Fibroblast of lung (primary cell): Measurements from ENCODE around the gene CLEC16A. TPM values are rescaled to one million over a fixed set of nuclear protein-coding genes. Genes with fewer than 3 reads are reported as not detected.

Experiments used
- DNase-seq, 2 donors: peaks; one replicate each; pipeline versions ENCODE4 v3.0.0 to v3.0.0-alpha.2; 2010; ENCODE audit warnings: low read depth in 2 of 2
- H2AFZ ChIP-seq: 2 replicates; pipeline ENCODE4 v1.5.1; 2012; ENCODE audit warnings: low read length, control low read depth, inconsistent platforms
- H3K27ac ChIP-seq: 2 replicates; pipeline ENCODE4 v1.5.1; 2011; ENCODE audit warnings: low read length, control low read depth; ENCODE audit not compliant: insufficient read depth
- H3K27me3 ChIP-seq: 2 replicates; pipeline ENCODE4 v1.5.1; 2011; ENCODE audit warnings: mild to moderate bottlenecking, low read length; ENCODE audit not compliant: control insufficient read depth, insufficient read depth
- H3K36me3 ChIP-seq: 2 replicates; pipeline ENCODE4 v1.5.1; 2011; ENCODE audit warnings: low read length; ENCODE audit not compliant: control insufficient read depth, insufficient read depth
- H3K4me1 ChIP-seq: 2 replicates; pipeline ENCODE4 v1.5.1; 2011; ENCODE audit warnings: low read length; ENCODE audit not compliant: control insufficient read depth, insufficient read depth; ENCODE audit errors: extremely low read depth
- H3K4me2 ChIP-seq: 2 replicates; pipeline ENCODE4 v1.5.1; 2011; ENCODE audit warnings: low read length, control low read depth; ENCODE audit not compliant: insufficient read depth; ENCODE audit errors: extremely low read depth
- H3K4me3 ChIP-seq, 4 experiments: fragments of 200-600 bp in 1 of 4; sonication (generic) in 1 of 4; replicated peaks in 1 of 4; 2 replicates each; pipeline ENCODE4 v1.5.1; 2011 to 2016; ENCODE audit warnings: low read length in 4 of 4, low read depth in 3 of 4, mild to moderate bottlenecking in 3 of 4, control low read depth in 2 of 4, inconsistent platforms in 1 of 4, mixed read lengths in 1 of 4; ENCODE audit not compliant: insufficient read depth in 1 of 4; ENCODE audit errors: control extremely low read depth in 1 of 4
- H3K79me2 ChIP-seq: 2 replicates; pipeline ENCODE4 v1.5.1; 2012; ENCODE audit warnings: mild to moderate bottlenecking, low read length, inconsistent platforms; ENCODE audit not compliant: control insufficient read depth, insufficient read depth
- H3K9ac ChIP-seq: 2 replicates; pipeline ENCODE4 v1.5.1; 2011; ENCODE audit warnings: mild to moderate bottlenecking, low read length, control low read depth; ENCODE audit not compliant: insufficient read depth
- H3K9me3 ChIP-seq: 2 replicates; pipeline ENCODE4 v1.5.1; 2012; ENCODE audit warnings: low read depth, low read length; ENCODE audit not compliant: control insufficient read depth, insufficient read depth
- H4K20me1 ChIP-seq: 2 replicates; pipeline ENCODE4 v1.5.1; 2011; ENCODE audit warnings: low read length; ENCODE audit not compliant: control insufficient read depth, insufficient read depth; ENCODE audit errors: extremely low read depth
- EZH2 ChIP-seq: IDR thresholded peaks from 2 replicates; pipeline ENCODE4 v1.5.1; 2012; ENCODE audit warnings: low read length, control low read depth, mild to moderate bottlenecking; ENCODE audit errors: missing control alignments
- polyA plus RNA-seq, 2 donors: library from polyadenylated mRNA; depleted of rRNA in 1 of 2; stranded (reverse) in 1 of 2; unstranded in 1 of 2; fragments of >200 nt; gene quantifications; 2 replicates each; pipeline ENCODE4 v1.2.1, GENCODE V29; 2011 to 2012; ENCODE audit warnings: missing spikeins in 1 of 2
- total RNA-seq: library from RNA; depleted of rRNA; stranded (reverse); fragments of >200 nt; gene quantifications from 2 replicates; pipeline ENCODE4 v1.2.1, GENCODE V29; 2014
- TF ChIP-seq, protein P1 (sequence below), 2 donors: IDR thresholded peaks in 1 of 2; conservative IDR thresholded peaks in 1 of 2; 1 replicate in 1 of 2; 2 replicates in 1 of 2; pipeline ENCODE4 v1.5.1; 2011 to 2012; ENCODE audit warnings: low read length in 2 of 2, control low read depth in 1 of 2, inconsistent platforms in 1 of 2, low read depth in 1 of 2, mild to moderate bottlenecking in 1 of 2

Gene CLEC16A
- total and polyA plus RNA-seq, 2 donors (not counting 1 experiment from before 2014, with no cell fraction given) = 9.1 to 22.0 TPM

DNA sequence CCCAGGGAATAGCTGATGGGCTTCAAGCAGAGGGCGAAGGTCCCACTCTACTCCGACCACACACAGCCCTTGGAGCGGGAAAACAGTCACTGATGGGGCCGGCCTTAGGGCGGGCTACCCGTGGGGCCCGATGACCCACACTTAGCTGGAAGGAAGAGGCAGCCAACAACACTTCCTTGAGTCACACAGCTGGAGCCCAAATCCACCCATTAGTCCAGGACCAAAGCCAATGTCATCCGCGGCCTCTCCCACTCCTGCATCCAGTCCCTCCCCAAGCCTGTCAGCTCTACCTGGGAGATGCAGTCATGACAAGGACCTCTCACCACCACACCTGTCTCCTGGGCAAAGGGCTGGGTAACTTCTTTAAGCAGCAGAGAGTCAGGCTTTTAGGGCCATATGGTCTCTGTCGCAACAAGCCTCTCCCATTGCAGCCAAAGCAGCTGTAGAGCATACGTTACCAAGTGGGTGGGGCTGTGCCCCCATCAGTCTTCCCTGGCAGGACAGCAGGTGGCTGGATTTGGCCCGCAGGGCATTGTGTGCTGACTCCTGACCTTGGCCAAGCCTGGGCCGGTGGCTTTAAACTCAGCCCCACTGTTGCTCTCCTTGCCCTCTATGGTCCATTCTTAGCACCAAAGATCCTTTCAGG is 200.9 kb downstream of the CLEC16A start:
- Histone ChIP-seq H3K9ac (no peak overlapping the region), H3K4me2 (no peak overlapping the region), H3K79me2 (no peaks in the 10 kb centered on the region), H4K20me1 (no peaks in the 10 kb centered on the region), H3K4me3 (no peak overlapping the region), H3K27me3 (no peaks in the 10 kb centered on the region), H2AFZ (no peak overlapping the region), H3K9me3 (no peaks in the 10 kb centered on the region), H3K36me3 (no peaks in the 10 kb centered on the region), H3K27ac (no peak overlapping the region), H3K4me1 (peaks cover 8% of the 10 kb centered on the region)
- TF ChIP-seq, protein P1, sequence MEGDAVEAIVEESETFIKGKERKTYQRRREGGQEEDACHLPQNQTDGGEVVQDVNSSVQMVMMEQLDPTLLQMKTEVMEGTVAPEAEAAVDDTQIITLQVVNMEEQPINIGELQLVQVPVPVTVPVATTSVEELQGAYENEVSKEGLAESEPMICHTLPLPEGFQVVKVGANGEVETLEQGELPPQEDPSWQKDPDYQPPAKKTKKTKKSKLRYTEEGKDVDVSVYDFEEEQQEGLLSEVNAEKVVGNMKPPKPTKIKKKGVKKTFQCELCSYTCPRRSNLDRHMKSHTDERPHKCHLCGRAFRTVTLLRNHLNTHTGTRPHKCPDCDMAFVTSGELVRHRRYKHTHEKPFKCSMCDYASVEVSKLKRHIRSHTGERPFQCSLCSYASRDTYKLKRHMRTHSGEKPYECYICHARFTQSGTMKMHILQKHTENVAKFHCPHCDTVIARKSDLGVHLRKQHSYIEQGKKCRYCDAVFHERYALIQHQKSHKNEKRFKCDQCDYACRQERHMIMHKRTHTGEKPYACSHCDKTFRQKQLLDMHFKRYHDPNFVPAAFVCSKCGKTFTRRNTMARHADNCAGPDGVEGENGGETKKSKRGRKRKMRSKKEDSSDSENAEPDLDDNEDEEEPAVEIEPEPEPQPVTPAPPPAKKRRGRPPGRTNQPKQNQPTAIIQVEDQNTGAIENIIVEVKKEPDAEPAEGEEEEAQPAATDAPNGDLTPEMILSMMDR (conservative IDR thresholded peaks at IDR 0.05 in 1 of 2, IDR thresholded peaks at IDR 0.05 in 1 of 2; ENCODE audit: low read depth in 1 of 2, low read length in 2 of 2) = no peak
- DNase-seq = peak; percentile 40 to 74

GRCh38 chr16:11145819-11146211 is 201.5 kb downstream of the CLEC16A start:
- TF ChIP-seq EZH2 = no peak
- TF ChIP-seq, protein P1 (conservative IDR thresholded peaks at IDR 0.05 in 1 of 2, IDR thresholded peaks at IDR 0.05 in 1 of 2; ENCODE audit: low read depth in 1 of 2, low read length in 2 of 2) = no peak
- H3K79me2 ChIP-seq = no peaks in the 10 kb centered on the region
- H3K27me3 ChIP-seq = no peaks in the 10 kb centered on the region
- no peak overlapping the region for H3K27ac ChIP-seq
- no peaks in the 10 kb centered on the region for H4K20me1 ChIP-seq
- no peak overlapping the region for H2AFZ ChIP-seq
- DNase-seq = no peak
- no peaks in the 10 kb centered on the region for H3K9me3 ChIP-seq
- H3K9ac ChIP-seq = no peak overlapping the region
- H3K4me1 ChIP-seq = peaks cover 8% of the 10 kb centered on the region
- H3K4me2 ChIP-seq = no peak overlapping the region
- H3K4me3 ChIP-seq = no peak overlapping the region
- no peaks in the 10 kb centered on the region for H3K36me3 ChIP-seq

GRCh38 chr16:11147033-11147753 is 202.8 kb downstream of the CLEC16A start:
- Histone ChIP-seq H4K20me1 (no peaks in the 10 kb centered on the region), H3K27ac (no peak overlapping the region), H3K9ac (no peak overlapping the region), H3K4me2 (no peak overlapping the region), H3K27me3 (no peaks in the 10 kb centered on the region), H3K9me3 (no peaks in the 10 kb centered on the region), H2AFZ (no peak overlapping the region), H3K36me3 (no peaks in the 10 kb centered on the region), H3K4me1 (peaks cover 8% of the 10 kb centered on the region), H3K79me2 (no peaks in the 10 kb centered on the region), H3K4me3 (no peak overlapping the region)
- TF ChIP-seq, protein P1 (conservative IDR thresholded peaks at IDR 0.05 in 1 of 2, IDR thresholded peaks at IDR 0.05 in 1 of 2; ENCODE audit: low read depth in 1 of 2, low read length in 2 of 2) = no peak
- no peak for TF ChIP-seq EZH2
- DNase-seq = no peak
